B cell (primary cell): ENCODE results near the gene CERK. TPM values are rescaled to one million over a fixed set of nuclear protein-coding genes. Genes with fewer than 3 reads are reported as not detected.

Experiments used
- ATAC-seq: fragments of 200-7000 bp; cut with Tn5 transposase; one replicate; pipeline ENCODE4 v1.10.0; 2021; ENCODE audit warnings: low read depth, mild to moderate bottlenecking, moderate number of reproducible peaks, moderate library complexity
- CTCF ChIA-PET: fragments of 350-600 bp; sonication (Branson Sonifier 250); formaldehyde crosslinking; loops from one replicate; lab custom pipeline; 2021; ENCODE audit warnings: antibody characterized with exemption, inconsistent platforms; lab: Charles Lee
- POLR2A ChIA-PET: fragments of 350-600 bp; sonication (Branson Sonifier 250); formaldehyde crosslinking; loops from one replicate; lab custom pipeline; 2021; ENCODE audit warnings: antibody characterized with exemption; lab: Charles Lee
- DNase-seq: peaks from one replicate; pipeline ENCODE4 v3.0.0; 2013
- H2AFZ ChIP-seq: 2 replicates; pipeline ENCODE4 v1.6.1; 2012; ENCODE audit warnings: mild to moderate bottlenecking, low read depth, low read length; ENCODE audit not compliant: insufficient read depth, poor library complexity, severe bottlenecking
- H3K27ac ChIP-seq, 2 donors: 1 replicate in 1 of 2; 2 replicates in 1 of 2; pipeline ENCODE4 v1.5.1; 2012 to 2013; ENCODE audit warnings: low read length in 2 of 2, mild to moderate bottlenecking in 2 of 2, moderate library complexity in 1 of 2
- H3K27me3 ChIP-seq, 4 experiments: fragments of 200-600 bp in 1 of 4; sonication (generic) in 1 of 4; replicated peaks in 1 of 4; 1 replicate in 2 of 4; 2 replicates in 2 of 4; pipeline versions ENCODE4 v1.6.1 to v1.7.0; 2013 to 2016; ENCODE audit warnings: low read length in 3 of 4, mild to moderate bottlenecking in 2 of 4, mixed read lengths in 1 of 4, moderate library complexity in 1 of 4; ENCODE audit not compliant: insufficient read depth in 4 of 4, control insufficient read depth in 3 of 4; ENCODE audit errors: control extremely low read depth in 1 of 4
- H3K36me3 ChIP-seq, 2 experiments: replicated peaks in 1 of 2; 1 replicate in 1 of 2; 2 replicates in 1 of 2; pipeline versions ENCODE4 v1.6.1 to v1.7.1; 2013; ENCODE audit warnings: low read length in 1 of 2; ENCODE audit not compliant: insufficient read depth in 2 of 2, control insufficient read depth in 1 of 2; ENCODE audit errors: control extremely low read depth in 1 of 2, extremely low read depth in 1 of 2
- H3K4me1 ChIP-seq, 2 donors: fragments of 200-600 bp in 1 of 2; sonication (generic) in 1 of 2; 1 replicate in 1 of 2; 2 replicates in 1 of 2; pipeline versions ENCODE4 v1.5.1 to v1.6.1; 2013 to 2017; ENCODE audit warnings: low read length in 2 of 2; ENCODE audit not compliant: control insufficient read depth in 2 of 2, insufficient read depth in 2 of 2
- H3K4me2 ChIP-seq: replicated peaks from 2 replicates; pipeline ENCODE3; 2012; ENCODE audit warnings: mild to moderate bottlenecking, low read depth, low read length; ENCODE audit not compliant: poor library complexity, severe bottlenecking
- H3K4me3 ChIP-seq, 5 experiments: fragments of 200-600 bp in 1 of 5; sonication (generic) in 1 of 5; 1 replicate in 3 of 5; 2 replicates in 2 of 5; pipeline versions ENCODE4 v1.5.1 to v1.7.0; 2011 to 2016; ENCODE audit warnings: low read length in 4 of 5, mild to moderate bottlenecking in 4 of 5, low read depth in 2 of 5, control low read depth in 1 of 5, moderate library complexity in 1 of 5; ENCODE audit not compliant: insufficient read depth in 1 of 5; ENCODE audit errors: control extremely low read depth in 1 of 5, extremely low read depth in 1 of 5
- H3K79me2 ChIP-seq: fragments of 200-600 bp; sonication (generic); one replicate; pipeline ENCODE4 v1.6.0; 2016; ENCODE audit warnings: low read length; ENCODE audit not compliant: control insufficient read depth, insufficient read depth
- H3K9ac ChIP-seq: fragments of 200-600 bp; sonication (generic); 2 replicates; pipeline ENCODE4 v1.6.1; 2017; ENCODE audit warnings: mild to moderate bottlenecking, low read length, moderate library complexity
- H3K9me3 ChIP-seq, 3 donors: one replicate each; pipeline versions ENCODE4 v1.6.1 to v1.7.1; 2013; ENCODE audit warnings: low read length in 2 of 3; ENCODE audit not compliant: control insufficient read depth in 2 of 3, insufficient read depth in 1 of 3; ENCODE audit errors: control extremely low read depth in 1 of 3
- H4K20me1 ChIP-seq: 2 replicates; pipeline ENCODE4 v1.6.0; 2012; ENCODE audit warnings: mild to moderate bottlenecking, low read length; ENCODE audit not compliant: insufficient read depth, control insufficient read depth, poor library complexity, severe bottlenecking
- H3K27ac Mint-ChIP-seq: one replicate; pipeline ENCODE4 v1.8.0; 2021; ENCODE audit warnings: mixed read lengths
- H3K27me3 Mint-ChIP-seq: one replicate; pipeline ENCODE4 v1.8.0; 2021; ENCODE audit warnings: mixed read lengths
- H3K4me1 Mint-ChIP-seq: one replicate; pipeline ENCODE4 v1.8.0; 2021; ENCODE audit warnings: mixed read lengths
- H3K4me3 Mint-ChIP-seq: one replicate; pipeline ENCODE4 v1.8.0; 2021; ENCODE audit warnings: mixed read lengths
- H3K9me3 Mint-ChIP-seq: one replicate; pipeline ENCODE4 v1.8.0; 2022; ENCODE audit warnings: mixed read lengths; ENCODE audit not compliant: insufficient read depth
- EZH2 ChIP-seq: IDR thresholded peaks from 2 replicates; pipeline ENCODE4 v1.6.1; 2012; ENCODE audit warnings: borderline replicate concordance, low read depth, mild to moderate bottlenecking, moderate library complexity, low read length; ENCODE audit not compliant: insufficient read depth, poor library complexity, severe bottlenecking
- whole genome bisulfite sequencing: methylation state at CpG from one replicate; pipeline ENCODE4 v1.1.5; 2013; ENCODE audit warnings: missing lambda C conversion rate; ENCODE audit not compliant: insufficient coverage; 5-methylcytosine and 5-hydroxymethylcytosine counted together
- intact Hi-C: fragments of 100-400 bp; cut with micrococcal nuclease; formaldehyde crosslinking; loops from one replicate; pipeline ENCODE4 v1.10.0; 2022
- polyA plus RNA-seq: library from polyadenylated mRNA; depleted of rRNA; stranded (reverse); fragments of >200 nt; gene quantifications from 2 replicates; pipeline ENCODE4 v1.2.3, GENCODE V29; 2012
- total RNA-seq, 2 donors: library from RNA; stranded (reverse); fragments of 120-200 nt in 1 of 2; gene quantifications; 1 replicate in 1 of 2; 2 replicates in 1 of 2; pipeline versions ENCODE4 v1.2.3 to v1.2.4, GENCODE V29; 2013 to 2022
- TF ChIP-seq, protein P1 (sequence below): fragments of 200-600 bp; IDR thresholded peaks from one replicate; pipeline ENCODE4 v1.8.0; 2022; ENCODE audit warnings: antibody characterized with exemption, mild to moderate bottlenecking

Gene CERK
- total and polyA plus RNA-seq, 2 donors (not counting 1 experiment from before 2014, with no cell fraction given): 23.2 to 48.3 TPM

- DNase-seq (no peak), ATAC-seq (no peak)
- ChIA-PET POLR2A (interaction anchor here (0.6 to 0.7 kb wide), 2 partner anchors 23 to 126 kb away, joined by 3 to 6 read pairs; no protein-coding TSS in a partner anchor), CTCF (interaction anchor here (0.7 to 3.3 kb wide), 6 partner anchors 12 to 23 kb away, joined by 3 to 19 read pairs (median 8); partner anchors contain the start of gene TBC1D22A)
- H2AFZ ChIP-seq: no peak overlapping the region
- H3K9ac ChIP-seq: no peak overlapping the region
- peaks cover 100% of the 10 kb centered on the region for H3K79me2 ChIP-seq
- H3K9me3 ChIP-seq: no peaks in the 10 kb centered on the region
- Mint-ChIP-seq H3K27ac (peak overlapping the region; percentile 50), H3K27me3 (no peaks in the 10 kb centered on the region), H3K4me1 (peaks cover 86% of the 10 kb centered on the region), H3K4me3 (no peak overlapping the region), H3K9me3 (no peaks in the 10 kb centered on the region)
- H3K4me3 ChIP-seq: no peak overlapping the region
- no peak overlapping the region for H3K4me2 ChIP-seq
- intact Hi-C loops: no loop called here
- H3K36me3 ChIP-seq: peaks cover 8 to 39% of the 10 kb centered on the region in 2 experiments
- H3K27ac ChIP-seq: peak overlapping the region in 1 of 2 donors; percentile 47
- peaks cover 99% of the 10 kb centered on the region for H4K20me1 ChIP-seq
- H3K27me3 ChIP-seq: no peaks in the 10 kb centered on the region
- TF ChIP-seq, protein P1, sequence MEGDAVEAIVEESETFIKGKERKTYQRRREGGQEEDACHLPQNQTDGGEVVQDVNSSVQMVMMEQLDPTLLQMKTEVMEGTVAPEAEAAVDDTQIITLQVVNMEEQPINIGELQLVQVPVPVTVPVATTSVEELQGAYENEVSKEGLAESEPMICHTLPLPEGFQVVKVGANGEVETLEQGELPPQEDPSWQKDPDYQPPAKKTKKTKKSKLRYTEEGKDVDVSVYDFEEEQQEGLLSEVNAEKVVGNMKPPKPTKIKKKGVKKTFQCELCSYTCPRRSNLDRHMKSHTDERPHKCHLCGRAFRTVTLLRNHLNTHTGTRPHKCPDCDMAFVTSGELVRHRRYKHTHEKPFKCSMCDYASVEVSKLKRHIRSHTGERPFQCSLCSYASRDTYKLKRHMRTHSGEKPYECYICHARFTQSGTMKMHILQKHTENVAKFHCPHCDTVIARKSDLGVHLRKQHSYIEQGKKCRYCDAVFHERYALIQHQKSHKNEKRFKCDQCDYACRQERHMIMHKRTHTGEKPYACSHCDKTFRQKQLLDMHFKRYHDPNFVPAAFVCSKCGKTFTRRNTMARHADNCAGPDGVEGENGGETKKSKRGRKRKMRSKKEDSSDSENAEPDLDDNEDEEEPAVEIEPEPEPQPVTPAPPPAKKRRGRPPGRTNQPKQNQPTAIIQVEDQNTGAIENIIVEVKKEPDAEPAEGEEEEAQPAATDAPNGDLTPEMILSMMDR: no peak
- no peak for TF ChIP-seq EZH2
- H3K4me1 ChIP-seq: peaks cover 66 to 68% of the 10 kb centered on the region in 2 donors
- WGBS: 96% methylated on average over 9 of the region's 9 CpGs
Observed at GRCh38 chr22:46781291-46781690, 43.2 kb upstream of the CERK start.

DNA sequence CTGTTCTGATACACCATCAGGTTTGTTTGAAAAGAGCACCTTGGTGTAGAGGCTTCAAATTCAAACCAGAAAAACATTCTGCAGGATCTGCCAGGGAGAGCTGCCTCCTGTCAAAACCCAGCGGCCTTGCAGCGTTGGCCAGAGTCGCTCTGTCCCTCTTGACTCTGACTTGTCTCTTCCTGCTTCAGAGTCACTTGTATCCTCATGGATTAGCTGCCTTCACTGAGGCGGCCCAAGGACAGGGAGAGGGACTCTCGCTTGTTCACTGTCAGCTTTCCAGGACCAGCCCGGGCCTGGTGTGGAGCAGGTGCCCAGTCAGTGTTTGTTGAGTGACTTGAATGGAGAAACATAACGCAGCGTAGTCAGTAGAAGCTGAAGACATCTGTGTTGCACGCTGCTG, 42.4 kb upstream of the CERK start:
- DNase-seq: no peak
- H3K79me2 ChIP-seq: peaks cover 100% of the 10 kb centered on the region
- peaks cover 89% of the 10 kb centered on the region for H3K4me1 Mint-ChIP-seq

More for the DNA sequence above, 42.4 kb upstream of the CERK start:
- 98% methylated on average over 9 of the region's 9 CpGs for WGBS
- Histone ChIP-seq H3K4me3 (no peak overlapping the region), H3K27me3 (no peaks in the 10 kb centered on the region), H3K9me3 (no peaks in the 10 kb centered on the region), H3K4me1 (peaks cover 73% of the 10 kb centered on the region in 2 donors), H3K36me3 (peaks cover 8 to 39% of the 10 kb centered on the region in 2 experiments), H3K9ac (no peak overlapping the region), H3K4me2 (peak overlapping the region; percentile 37), H4K20me1 (peaks cover 99% of the 10 kb centered on the region), H2AFZ (no peak overlapping the region), H3K27ac (peak overlapping the region in 1 of 2 donors; percentile 87)
- CTCF ChIA-PET: interaction anchor here (0.9 to 3.3 kb wide), 9 partner anchors 11 to 217 kb away, joined by 3 to 19 read pairs (median 5); partner anchors contain the start of gene TBC1D22A
- POLR2A ChIA-PET: interaction anchor here (0.6 to 0.9 kb wide), 2 partner anchors 11 to 125 kb away, joined by 3 read pairs; no protein-coding TSS in a partner anchor
- Mint-ChIP-seq H3K4me3 (no peak overlapping the region), H3K27me3 (no peaks in the 10 kb centered on the region), H3K9me3 (no peaks in the 10 kb centered on the region), H3K27ac (peak overlapping the region; percentile 59)
- ATAC-seq: no peak
- intact Hi-C loops: no loop called here
- no peak for TF ChIP-seq EZH2
- TF ChIP-seq, protein P1: no peak
